ENCODE results near the gene OXCT1.
A peak's percentile ranks its signal among the peaks of the same experiment; 100 is the strongest.
"Not testable (repeated sequence)": the region's sequence is repeated elsewhere in the genome, so short reads cannot be mapped to it uniquely, and the experiment has no call there.

The OXCT1 gene

DNA sequence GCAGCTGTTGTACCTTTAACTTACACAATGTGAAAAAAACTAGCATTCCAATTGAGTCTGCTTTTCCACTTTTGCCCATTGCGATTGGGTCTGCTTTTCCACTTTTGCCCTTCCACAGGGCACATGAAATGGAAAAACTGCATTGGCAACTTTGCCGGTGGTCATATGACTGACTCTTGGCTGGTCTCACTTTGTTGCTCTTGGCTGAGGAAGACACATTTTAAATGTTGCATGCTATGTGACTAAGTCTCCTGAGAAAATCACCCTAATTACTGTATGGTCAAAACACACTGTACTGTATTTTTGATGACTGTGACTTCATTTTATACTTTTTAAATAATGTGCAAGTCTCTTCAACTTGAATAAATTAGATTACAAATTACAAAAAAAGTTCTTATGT lies 1.6 kb upstream of the OXCT1 start:
- no peak for DNase-seq

DNA sequence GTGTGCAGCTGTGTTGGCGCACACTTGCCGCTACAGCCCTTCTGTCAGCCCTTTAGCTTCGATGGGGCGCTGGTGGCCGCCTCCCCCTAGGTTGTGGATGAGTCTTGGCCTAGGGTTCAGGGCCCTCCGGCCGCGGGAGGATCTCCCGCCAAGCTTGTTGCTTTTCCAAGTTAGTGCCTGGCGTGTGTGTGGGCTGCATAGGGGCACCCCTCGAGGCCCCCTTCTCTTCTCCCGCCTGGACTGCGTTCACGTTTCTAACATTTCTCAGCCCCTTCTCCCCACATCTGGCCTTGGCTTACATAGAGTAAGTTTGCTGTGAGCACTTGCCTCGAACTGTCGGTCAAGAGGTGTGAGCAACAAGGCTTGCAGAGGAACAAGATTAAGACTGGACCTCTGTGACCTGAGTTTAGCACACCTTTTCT lies 413 bp upstream of the OXCT1 start:
- no peak for DNase-seq

DNA sequence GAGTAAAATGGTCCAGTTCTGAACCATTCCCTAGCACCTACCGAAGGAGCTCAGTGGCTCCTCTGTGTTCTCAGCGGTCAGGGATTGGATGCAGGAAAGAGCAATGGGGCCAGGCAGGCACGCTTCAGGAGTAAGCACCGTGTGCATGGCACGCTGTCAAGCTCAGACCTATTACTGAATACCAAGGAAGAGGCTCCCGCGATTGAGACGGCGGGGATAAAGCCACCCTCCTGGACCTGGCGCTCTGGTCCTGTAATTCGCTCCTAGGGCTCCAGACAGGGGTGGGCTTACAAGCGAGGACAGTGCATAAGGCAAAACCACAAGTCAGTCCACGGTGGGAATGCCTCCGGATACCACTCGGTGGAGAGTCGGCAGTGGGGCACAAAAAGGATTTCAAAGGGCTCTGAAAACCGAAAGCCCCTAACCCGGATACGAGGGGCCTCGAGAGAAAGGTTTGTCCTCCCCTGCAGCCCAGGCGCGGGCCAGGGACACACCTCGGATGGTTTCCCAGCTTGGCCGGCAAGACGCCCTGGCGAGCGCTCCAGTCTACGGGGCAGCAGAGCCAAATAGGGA lies 988 bp downstream of the OXCT1 start:
- no peak for DNase-seq

DNA sequence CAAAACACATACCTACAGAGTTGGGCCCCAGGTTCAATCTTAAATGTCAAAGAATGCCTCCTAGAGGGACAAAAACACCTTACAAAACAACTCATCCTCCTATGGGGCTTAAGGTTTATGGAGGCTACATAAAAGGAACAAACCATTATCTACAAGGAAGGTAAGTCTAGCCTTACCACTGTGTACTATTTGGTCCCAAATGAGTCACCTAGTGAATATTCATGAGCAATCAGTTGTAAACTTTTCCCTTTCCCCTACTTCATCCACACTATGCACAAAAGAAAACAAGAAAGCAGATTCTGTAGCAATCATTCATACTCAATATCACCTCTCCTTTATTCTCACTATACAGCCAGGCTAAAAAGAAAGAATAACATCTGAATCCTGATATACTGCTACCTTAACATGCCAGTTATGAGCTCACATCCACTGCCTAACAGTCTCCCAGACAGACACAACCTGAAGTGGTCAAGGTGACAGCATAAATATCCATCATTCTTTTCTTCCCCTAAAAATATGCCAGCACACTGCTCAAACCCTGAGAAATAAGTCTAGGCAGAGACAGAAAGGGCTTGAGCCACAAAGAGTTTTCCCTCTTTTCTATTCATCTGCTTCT lies 6.2 kb downstream of the OXCT1 start:
- DNase-seq: no peak

DNA sequence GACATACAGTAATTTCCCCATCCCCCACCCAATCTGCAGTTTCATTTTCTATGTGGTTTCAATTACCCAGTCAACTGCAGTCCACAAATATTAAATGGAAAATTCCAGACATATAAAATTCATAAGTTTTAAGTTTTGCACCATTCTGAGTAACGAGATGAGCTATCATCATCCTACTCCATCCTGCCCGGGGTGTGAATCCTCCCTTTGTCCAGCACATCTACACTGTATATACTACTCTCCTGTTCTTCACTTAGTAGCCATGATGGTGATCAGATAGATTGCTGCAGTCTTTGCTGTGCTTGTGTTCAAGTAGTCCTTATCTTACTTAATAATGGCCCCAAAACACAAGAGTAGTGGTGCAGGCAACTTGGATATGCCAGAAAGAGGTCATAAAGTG lies 11.3 kb downstream of the OXCT1 start:
- DNase-seq: no peak

DNA sequence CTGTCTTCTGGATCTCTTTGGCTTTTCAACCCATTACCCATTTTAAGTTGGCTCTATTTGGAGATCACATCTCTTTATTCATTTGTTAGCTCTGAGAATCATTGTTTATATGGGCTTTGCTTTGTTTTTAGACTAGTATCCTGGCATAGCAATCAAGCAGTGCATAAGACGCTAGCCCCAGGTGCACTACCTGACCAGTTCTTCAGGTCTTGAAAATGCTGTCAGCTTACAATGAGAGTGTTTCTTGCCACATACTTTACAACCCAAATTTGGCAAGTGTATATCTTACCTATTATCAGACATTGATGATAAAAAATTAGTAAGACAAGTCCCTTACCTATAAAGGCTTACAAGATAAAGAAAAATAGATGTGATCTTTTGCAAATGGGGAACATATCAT lies 12.2 kb downstream of the OXCT1 start:
- no peak for DNase-seq

DNA sequence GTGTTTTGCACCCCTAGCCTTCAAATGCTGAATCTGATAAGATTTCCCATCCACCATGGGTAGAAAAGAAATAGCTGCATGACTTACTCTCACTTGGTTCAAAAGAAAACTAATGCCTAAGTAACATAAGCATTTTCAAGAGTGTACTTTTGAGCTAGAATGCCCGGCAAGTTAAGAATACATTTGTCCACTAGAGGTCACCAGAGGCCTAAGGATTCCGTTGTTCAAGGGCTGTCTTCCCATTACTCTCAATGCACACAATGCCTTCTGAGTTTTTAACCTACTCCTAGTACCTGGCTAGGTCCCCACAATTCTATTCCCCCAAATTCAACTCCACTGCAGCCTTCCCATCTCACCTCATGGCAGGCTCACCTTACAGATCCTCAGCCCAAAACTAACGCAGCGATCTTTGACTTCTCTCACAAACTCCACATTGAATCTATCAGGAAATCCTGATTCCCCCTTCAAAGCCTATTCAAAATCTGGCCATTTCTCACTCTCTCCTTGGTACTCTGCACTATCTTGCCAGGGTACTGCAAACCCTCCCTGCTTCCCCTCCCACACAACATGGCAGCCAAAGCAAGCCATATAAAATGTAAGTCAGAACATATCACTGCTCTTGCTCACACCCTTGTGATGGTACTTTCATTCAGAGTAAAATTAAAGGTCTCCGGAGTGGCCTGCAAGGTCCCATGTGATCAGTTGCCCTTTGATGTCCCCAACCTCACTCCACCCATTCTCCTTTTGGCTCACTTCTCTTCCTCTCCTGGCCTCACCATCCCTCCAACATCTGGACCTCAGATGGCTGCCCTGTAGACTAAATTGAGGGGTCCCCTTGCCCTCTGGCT lies 13.4 kb downstream of the OXCT1 start:
- DNase-seq: peak; percentile 31

DNA sequence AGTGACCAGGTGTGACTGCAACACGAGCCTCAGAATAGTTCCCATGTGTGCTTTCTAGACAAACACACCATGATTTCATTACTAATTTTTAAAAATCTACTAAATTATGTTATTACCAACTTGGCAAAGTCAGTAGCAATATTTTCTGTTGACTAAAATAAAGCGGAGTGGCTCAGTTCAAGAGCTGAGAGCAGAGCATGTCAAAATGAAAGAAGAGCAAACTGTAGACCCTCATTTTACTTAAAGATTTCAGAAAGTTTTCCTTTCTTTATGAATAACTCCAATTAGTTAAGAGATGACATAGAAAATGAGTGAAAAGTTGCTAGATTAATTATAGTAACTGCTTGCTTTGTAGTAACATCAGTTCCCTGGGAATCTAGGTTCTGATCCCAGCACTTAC lies 17.9 kb downstream of the OXCT1 start:
- DNase-seq: no peak

DNA sequence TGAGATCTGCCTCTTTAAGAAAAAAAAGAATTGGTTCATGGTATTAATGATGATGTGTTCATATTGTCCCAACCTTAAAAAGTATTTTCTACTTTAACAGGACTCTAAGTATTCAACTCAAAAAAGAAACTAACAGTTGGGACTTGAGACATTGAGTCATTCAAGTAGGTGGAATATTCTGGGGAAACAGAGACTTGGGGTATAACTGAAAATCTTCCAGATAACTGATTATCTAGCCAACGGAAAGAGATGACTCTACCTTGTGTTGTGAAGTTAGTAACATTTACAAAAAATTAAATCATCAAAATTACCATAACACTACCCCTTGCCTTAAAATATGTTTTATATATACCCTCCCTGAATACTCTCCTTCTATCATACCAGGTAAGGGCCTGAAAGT lies 19.1 kb downstream of the OXCT1 start:
- DNase-seq: no peak

DNA sequence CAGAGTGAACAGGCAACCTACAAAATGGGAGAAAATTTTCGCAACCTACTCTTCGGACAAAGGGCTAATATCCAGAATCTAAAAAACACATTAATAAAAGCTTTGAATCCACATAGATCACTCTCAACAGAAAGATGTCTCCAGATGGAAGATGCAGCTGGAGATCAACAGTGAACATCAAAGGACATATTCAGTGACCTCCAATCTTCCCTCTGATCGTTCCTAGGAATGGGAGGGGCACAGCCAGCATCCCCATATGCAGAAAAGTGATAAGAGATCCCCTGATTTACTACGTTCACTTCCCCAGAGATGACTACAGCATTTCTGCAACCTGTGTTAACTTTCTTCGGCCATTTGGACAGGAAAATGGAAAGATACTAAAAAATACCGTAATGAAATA lies 21.2 kb downstream of the OXCT1 start:
- DNase-seq: no peak

DNA sequence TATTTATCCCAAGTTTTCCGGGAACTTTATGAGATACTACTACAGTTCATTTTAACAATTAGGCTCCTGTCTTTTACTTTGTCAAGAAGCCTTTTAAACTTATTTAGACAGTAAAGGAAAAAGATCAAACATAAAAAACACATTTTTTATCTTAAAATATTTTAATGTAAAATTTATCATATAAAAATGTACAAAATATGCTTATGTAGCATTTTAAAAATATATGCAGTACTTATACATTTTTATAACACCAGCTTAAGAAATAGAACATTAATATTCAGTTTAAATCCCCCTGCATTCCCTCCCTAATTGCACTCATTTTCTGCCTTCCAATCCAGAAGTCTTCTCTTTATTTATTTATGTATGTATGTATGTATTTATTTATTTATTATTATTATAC lies 24.5 kb downstream of the OXCT1 start:
- DNase-seq: not testable (repeated sequence)

DNA sequence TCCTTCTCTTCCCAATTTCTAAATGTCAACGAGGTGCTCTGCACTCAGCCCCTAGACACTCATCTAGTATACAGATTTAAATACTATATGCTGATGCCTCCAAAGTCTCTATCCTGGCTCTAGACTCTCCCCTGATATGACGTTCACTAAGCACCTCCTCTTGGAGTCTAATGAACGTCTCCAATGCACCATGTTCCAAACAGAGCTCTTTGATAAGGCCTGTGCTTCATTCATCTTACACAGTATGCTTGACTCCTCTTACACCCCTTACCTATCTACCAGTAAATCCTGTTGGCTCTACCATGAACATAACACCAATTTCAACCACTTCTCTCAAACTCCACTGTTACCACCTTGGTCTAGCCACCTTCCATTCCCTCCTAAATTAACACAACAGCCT lies 25.7 kb downstream of the OXCT1 start:
- DNase-seq: no peak

DNA sequence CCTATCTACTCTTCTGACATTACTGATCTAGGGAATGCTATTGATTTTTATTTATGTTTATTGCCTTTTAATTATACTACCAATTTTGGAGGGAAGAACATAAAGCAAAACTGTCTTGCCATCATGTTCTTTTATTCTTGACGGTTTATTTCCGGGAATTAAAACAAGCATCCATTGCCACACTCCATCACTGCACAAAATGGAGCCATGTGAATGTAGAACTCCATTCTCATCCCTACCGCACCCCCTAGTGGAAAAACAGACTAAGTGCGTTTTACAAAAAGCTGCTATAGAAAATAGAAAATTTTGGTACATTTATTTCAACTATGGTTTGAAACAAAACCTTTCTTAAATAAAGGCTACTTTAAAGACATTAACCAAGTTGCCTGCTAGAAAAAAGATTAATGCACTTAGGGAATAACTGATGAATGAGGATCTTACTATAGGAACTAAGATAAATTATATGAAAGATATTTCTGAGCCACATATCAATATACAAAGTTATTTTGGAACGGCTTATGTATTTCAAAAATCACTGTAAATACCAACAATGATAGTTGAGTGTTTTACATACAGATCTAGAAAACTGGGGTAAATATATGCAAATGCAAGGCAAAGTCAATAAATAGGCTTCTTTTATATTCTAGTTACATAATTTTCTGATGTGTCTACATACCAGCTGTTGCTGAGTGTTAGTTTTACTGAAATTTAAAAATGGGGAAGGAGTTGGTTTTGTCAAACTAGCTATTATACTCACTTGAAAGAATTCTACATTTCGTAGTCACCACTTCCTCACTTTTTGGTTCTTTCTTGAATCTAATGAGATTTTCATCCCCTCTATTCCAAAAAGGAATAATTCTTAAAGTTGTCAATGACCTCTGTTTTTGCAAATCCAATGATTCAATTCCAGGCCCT lies 26.5 kb downstream of the OXCT1 start:
- DNase-seq: no peak

DNA sequence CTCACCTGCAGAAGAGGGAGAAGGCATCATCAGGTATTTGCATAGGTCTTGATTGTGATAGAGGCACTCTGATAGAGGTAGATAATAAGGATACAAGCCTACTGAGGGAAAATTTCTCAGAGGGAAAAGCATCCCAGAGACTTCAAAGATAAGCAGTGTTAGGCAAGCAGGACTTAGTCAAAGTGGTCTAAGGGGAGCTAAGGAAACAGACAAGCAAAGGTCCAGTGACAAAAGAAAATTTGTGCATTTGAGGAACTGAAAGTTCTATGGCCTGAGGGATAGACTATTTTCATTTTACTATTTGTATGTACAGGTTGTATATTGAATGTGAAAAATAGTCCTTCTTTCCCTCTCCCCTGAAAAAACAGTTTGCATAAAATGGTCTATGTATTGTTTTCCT lies 27.4 kb downstream of the OXCT1 start:
- no peak for DNase-seq

DNA sequence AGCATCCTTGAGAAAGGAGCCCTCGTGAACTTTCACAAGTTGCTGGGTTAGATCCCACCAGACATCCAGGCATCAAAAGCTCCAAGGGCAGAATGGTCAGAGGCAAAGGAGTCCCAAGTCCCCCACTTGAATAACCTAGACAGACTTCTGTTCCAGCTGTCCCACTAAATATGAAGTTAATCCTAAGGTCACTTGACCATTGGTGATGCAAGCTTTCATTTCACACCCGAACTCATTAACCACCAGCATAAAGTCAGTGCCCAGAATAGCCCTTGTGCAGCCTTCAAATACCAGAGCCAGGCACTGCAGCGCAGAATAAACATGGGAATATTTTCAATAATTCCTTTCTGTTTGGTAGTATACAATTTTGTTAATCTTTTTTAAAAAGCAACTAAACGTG lies 28.9 kb downstream of the OXCT1 start:
- DNase-seq: no peak

DNA sequence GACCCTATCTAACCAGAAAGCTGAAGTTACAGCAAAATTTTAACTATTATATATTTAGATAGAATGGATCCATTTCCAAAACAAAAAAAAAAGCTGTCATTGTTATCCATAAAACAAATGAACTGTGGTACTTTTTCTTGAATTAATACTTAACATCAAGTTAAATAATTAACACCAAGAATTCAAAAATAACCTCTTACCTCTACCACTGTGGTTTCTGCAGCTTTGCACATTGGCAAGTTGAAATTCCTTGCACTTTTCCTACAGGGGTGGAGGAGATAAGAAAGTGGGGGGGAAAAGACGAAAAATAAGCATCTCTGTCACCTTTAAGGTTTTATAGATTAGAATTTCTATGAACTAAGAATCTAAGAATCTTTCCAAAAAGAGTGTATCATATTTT lies 30.0 kb downstream of the OXCT1 start:
- no peak for DNase-seq

DNA sequence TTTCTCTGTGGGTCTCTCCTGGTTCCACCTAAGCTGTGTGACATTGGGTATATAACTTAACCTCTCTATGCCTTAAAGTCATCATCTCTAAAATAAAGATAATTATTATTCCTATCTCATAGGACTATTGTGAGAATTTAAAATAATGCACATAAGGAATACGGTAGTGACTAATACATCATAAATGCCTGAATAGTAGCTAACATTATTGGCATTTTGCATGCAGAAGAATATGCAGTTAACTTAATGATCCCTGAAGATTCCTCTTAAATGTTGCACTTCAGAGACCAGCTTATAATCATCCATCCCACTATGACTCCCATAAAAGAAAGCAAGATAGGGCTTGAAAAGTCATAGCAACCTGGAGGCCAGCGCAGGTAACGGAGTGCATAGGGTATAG lies 32.4 kb downstream of the OXCT1 start:
- DNase-seq: no peak

DNA sequence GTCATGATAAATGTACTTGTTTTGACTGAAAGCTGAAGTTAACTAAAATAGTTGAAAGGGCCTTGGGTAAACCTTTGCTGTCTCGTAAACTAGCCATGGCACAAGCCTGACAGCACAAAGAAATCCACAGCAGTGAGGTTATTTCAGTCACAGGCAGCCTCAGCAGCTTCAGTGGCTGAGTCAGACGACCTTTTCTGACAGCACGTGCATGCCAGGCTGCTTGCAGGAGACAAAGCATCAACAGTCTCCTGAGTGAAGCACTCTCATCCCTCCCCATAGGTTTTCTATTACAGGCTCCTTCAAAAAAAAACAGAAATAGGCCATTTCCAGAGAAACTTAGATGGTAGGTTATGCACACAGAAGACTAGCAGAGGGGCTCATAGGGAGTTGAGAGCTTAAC lies 34.6 kb downstream of the OXCT1 start:
- DNase-seq: no peak

DNA sequence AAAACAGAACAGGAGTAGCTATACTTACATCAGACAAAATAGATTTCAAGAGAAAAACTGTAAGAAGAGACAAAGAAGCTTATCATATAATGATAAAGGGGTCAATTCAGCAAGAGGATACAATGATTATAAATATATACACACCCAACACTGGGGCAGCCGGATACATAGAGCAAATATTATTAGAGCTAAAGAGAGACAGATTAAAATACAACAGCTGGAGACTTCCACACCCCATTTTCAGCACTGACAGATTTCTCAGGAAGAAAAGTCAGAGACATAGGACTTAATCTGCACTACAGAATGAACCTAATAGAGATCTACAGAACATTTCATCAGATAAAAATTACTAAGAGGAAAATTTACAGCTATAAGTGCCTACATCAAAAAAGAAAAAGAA lies 35.7 kb downstream of the OXCT1 start:
- no peak for DNase-seq

DNA sequence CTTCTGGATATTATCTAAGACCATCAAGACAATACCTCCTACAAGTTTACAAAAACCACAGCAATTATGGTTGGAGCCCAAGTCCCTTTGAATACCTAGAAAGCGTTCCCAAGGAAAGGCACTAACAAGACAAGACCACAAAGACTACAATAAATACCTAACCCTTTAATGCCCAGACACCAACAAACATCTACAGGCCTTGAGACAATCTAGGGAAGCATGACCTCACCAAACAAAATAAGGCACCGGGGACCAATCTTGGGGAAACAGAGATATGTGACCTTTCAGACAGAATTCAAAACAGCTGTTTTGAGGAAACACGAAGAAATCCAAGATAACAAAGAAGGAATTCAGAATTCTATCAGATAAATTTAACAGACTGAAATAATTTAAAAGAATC lies 37.8 kb downstream of the OXCT1 start:
- no peak for DNase-seq

DNA sequence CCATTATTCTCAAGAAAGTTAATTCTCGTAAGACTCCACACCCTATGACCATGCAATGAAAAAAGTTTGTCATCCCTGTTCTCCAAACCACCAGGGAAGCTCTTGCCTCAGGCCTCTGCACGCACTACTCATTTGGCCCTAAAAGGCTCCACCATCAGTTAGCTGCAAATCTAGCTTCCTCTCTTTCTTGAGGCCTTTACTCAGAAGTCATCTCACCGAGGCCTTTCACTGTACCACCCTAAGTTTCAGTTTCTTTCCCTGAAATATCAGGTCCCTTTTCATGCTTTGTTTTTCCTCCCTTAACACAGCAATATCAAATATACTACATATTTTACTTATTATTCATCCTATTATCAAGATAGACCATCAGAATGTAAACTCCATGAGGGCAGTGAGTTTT lies 39.1 kb downstream of the OXCT1 start:
- no peak for DNase-seq

DNA sequence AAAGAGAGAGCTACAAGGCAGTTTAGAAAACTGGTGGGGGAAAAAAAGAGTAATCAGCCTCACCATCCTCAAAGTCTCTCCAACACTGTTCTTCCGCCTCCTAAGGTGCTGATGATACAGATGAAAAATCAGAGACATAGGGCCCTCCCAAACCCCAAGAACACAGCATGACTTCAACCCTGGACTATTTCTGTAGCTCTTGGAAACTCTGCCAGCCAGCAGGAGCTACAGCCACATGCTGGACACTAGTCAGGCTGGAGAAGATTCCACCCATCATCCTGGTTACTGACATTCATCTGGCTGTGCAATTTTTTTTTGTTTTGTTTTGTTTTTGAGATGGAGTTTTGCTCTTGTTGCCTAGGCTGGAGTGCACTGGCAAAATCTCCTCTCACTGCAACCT lies 42.4 kb downstream of the OXCT1 start:
- no peak for DNase-seq

DNA sequence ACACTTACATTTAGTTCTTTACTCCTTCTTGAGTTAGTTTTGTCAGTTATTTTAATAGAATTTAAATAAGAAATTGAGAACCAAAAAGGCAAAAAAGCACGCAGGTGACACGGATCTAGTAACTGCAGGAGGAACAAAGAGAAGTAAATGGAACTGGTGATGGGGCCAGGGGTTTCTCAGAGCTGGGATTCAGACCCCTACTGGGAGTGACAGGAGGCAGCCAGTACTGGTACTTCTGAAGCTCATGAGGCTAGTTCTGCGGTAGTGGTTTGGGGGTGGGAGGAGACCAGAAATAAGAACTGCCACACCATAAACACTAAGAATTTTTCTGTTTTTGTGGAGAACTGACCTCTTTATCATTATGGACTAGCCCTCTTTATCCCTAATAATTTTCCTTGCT lies 48.2 kb downstream of the OXCT1 start:
- DNase-seq: no peak
